SK-N-SH (cell line): Measurements from ENCODE around the gene KYAT1. TPM values are rescaled to one million over a fixed set of nuclear protein-coding genes. Genes with fewer than 3 reads are reported as not detected.
A peak's percentile ranks its signal among the peaks of the same experiment; 100 is the strongest.
"Not testable (repeated sequence)": the region's sequence is repeated elsewhere in the genome, so short reads cannot be mapped to it uniquely, and the experiment has no call there.

Experiments used
- CTCF ChIA-PET: fragments of 300-600, 350-600 bp; formaldehyde crosslinking; extraction: SDS; loops from one replicate; lab custom pipeline; 2021; lab: Yijun Ruan, JAX
- POLR2A ChIA-PET: fragments of 350-600 bp; sonication (Branson Sonifier 250); formaldehyde crosslinking; extraction: SDS; loops from one replicate; lab custom pipeline; 2020; ENCODE audit warnings: antibody characterized with exemption, inconsistent platforms; lab: Yijun Ruan, JAX
- DNase-seq: peaks from one replicate; pipeline ENCODE4 v3.0.0; 2012
- H2AFZ ChIP-seq: fragments of 200-600 bp; sonication (generic); 2 replicates; pipeline ENCODE4 v1.8.1; 2016; ENCODE audit warnings: antibody characterized with exemption, mild to moderate bottlenecking, low read depth
- H3F3A ChIP-seq: fragments of 200-600 bp; sonication (generic); replicated peaks from 2 replicates; pipeline ENCODE3; 2016; ENCODE audit warnings: antibody characterized with exemption, mild to moderate bottlenecking; ENCODE audit not compliant: insufficient read depth
- H3K27ac ChIP-seq, 2 experiments: fragments of 200-500 bp in 1 of 2; fragments of 200-600 bp in 1 of 2; sonication (Bioruptor generic) in 1 of 2; sonication (generic), shearing (Covaris generic) in 1 of 2; 2 replicates each; pipeline versions ENCODE4 v1.5.1 to v1.6.1; 2014 to 2016; ENCODE audit warnings: low read depth in 2 of 2, inconsistent platforms in 1 of 2, low read length in 1 of 2, mild to moderate bottlenecking in 1 of 2, mixed read lengths in 1 of 2
- H3K27me3 ChIP-seq: fragments of 200-600 bp; sonication (generic), shearing (Covaris generic); 2 replicates; pipeline ENCODE4 v1.6.1; 2016; ENCODE audit warnings: mixed run types; ENCODE audit not compliant: insufficient read depth
- H3K36me3 ChIP-seq, 2 experiments: fragments of 200-500 bp in 1 of 2; fragments of 200-600 bp in 1 of 2; sonication (Bioruptor generic) in 1 of 2; sonication (generic) in 1 of 2; replicated peaks in 1 of 2; 2 replicates each; pipeline versions ENCODE3 to v1.5.1; 2014 to 2016; ENCODE audit warnings: low read length in 1 of 2, mild to moderate bottlenecking in 1 of 2; ENCODE audit not compliant: insufficient read depth in 2 of 2, control insufficient read depth in 1 of 2
- H3K4me1 ChIP-seq, 2 experiments: fragments of 200-500 bp in 1 of 2; fragments of 200-600 bp in 1 of 2; sonication (Bioruptor generic) in 1 of 2; sonication (generic), shearing (Covaris generic) in 1 of 2; 2 replicates each; pipeline versions ENCODE4 v1.5.1 to v1.6.1; 2014 to 2016; ENCODE audit warnings: low read depth in 1 of 2, low read length in 1 of 2, mixed run types in 1 of 2; ENCODE audit not compliant: insufficient read depth in 2 of 2, control insufficient read depth in 1 of 2
- H3K4me2 ChIP-seq: fragments of 200-600 bp; sonication (generic), shearing (Covaris generic); 2 replicates; pipeline ENCODE4 v1.6.1; 2017; ENCODE audit warnings: mixed run types
- H3K4me3 ChIP-seq, 2 experiments: fragments of 200-500 bp in 1 of 2; fragments of 200-600 bp in 1 of 2; sonication (Bioruptor generic) in 1 of 2; sonication (generic), shearing (Covaris generic) in 1 of 2; 2 replicates each; pipeline versions ENCODE4 v1.5.1 to v1.8.1; 2014 to 2016; ENCODE audit warnings: low read depth in 2 of 2, inconsistent platforms in 1 of 2, low read length in 1 of 2, mild to moderate bottlenecking in 1 of 2, mixed read lengths in 1 of 2, moderate library complexity in 1 of 2
- H3K79me2 ChIP-seq: fragments of 200-600 bp; sonication (generic); 2 replicates; pipeline ENCODE4 v1.8.1; 2017; ENCODE audit warnings: mild to moderate bottlenecking; ENCODE audit not compliant: insufficient read depth
- H3K9ac ChIP-seq: fragments of 200-600 bp; sonication (generic); 2 replicates; pipeline ENCODE4 v1.6.1; 2017; ENCODE audit warnings: mixed run types
- H3K9me2 ChIP-seq: fragments of 200-600 bp; sonication (generic); 2 replicates; pipeline ENCODE4 v1.6.1; 2017; ENCODE audit warnings: mixed run types
- H3K9me3 ChIP-seq: fragments of 200-600 bp; sonication (generic); 2 replicates; pipeline ENCODE4 v1.6.1; 2017; ENCODE audit warnings: mixed run types, mild to moderate bottlenecking, moderate library complexity
- H4K20me1 ChIP-seq: fragments of 200-600 bp; sonication (generic); 2 replicates; pipeline ENCODE4 v1.6.1; 2017; ENCODE audit warnings: mild to moderate bottlenecking, mixed run types; ENCODE audit not compliant: insufficient read depth
- CHD2 ChIP-seq: fragments of 150-350 bp; IDR thresholded peaks from 2 replicates; pipeline ENCODE4 v1.6.1; 2018; ENCODE audit warnings: low read length; ENCODE audit not compliant: partially characterized antibody
- EZH2phosphoT487 ChIP-seq: fragments of 200-600 bp; sonication (generic); IDR thresholded peaks from 2 replicates; pipeline ENCODE4 v1.6.1; 2017; ENCODE audit warnings: low read depth, mixed run types, mild to moderate bottlenecking, antibody characterized with exemption, moderate library complexity, borderline replicate concordance
- FOXJ3 ChIP-seq: sonication (generic); formaldehyde crosslinking; IDR thresholded peaks from 2 replicates; pipeline ENCODE4 v1.5.1; 2020; ENCODE audit warnings: mild to moderate bottlenecking, missing genetic modification reagents
- GATA2 ChIP-seq: sonication (generic); formaldehyde crosslinking; IDR thresholded peaks from 2 replicates; pipeline ENCODE4 v1.5.0; 2020; ENCODE audit warnings: mild to moderate bottlenecking, missing genetic modification reagents
- JUND ChIP-seq: IDR thresholded peaks from 2 replicates; pipeline ENCODE4 v1.4.0; 2012
- RAD21 ChIP-seq: IDR thresholded peaks from 2 replicates; pipeline ENCODE4 v1.6.1; 2012; ENCODE audit warnings: mild to moderate bottlenecking, low read length
- RCOR1 ChIP-seq: fragments of 150-350 bp; IDR thresholded peaks from 2 replicates; pipeline ENCODE4 v1.6.1; 2017; ENCODE audit warnings: antibody characterized with exemption, low read length
- TCF12 ChIP-seq: IDR thresholded peaks from 2 replicates; pipeline ENCODE4 v1.4.0; 2012
- YY1 ChIP-seq: IDR thresholded peaks from 2 replicates; pipeline ENCODE4 v1.4.0; 2012; ENCODE audit warnings: low read depth, mild to moderate bottlenecking
- WGBS: methylation state at CpG from one replicate; pipeline ENCODE4 v1.1.6; 2017; ENCODE audit warnings: low lambda C conversion rate; 5-methylcytosine and 5-hydroxymethylcytosine counted together
- polyA plus RNA-seq, 3 experiments: library from polyadenylated mRNA; depleted of rRNA; stranded (reverse); fragments of >200 nt; gene quantifications; 2 replicates each; pipeline ENCODE4 v1.2.3, GENCODE V29; 2012
- TF ChIP-seq, protein P1 (sequence below): IDR thresholded peaks from 2 replicates; pipeline ENCODE4 v1.6.1; 2012; ENCODE audit warnings: mild to moderate bottlenecking, low read depth, low read length, moderate library complexity
- TF ChIP-seq, protein P2 (sequence below): IDR thresholded peaks from 2 replicates; pipeline ENCODE4; 2012
- TF ChIP-seq, protein P3 (sequence below): IDR thresholded peaks from 2 replicates; pipeline ENCODE4 v1.4.0; 2012; ENCODE audit warnings: low read depth, borderline replicate concordance
- TF ChIP-seq, protein P4 (sequence below): fragments of 150-350 bp; IDR thresholded peaks from 2 replicates; pipeline ENCODE4 v1.6.1; 2017; ENCODE audit warnings: antibody characterized with exemption, low read length, low read depth, borderline replicate concordance
- TF ChIP-seq, protein P5 (sequence below): IDR thresholded peaks from 2 replicates; pipeline ENCODE4 v1.4.0; 2012; ENCODE audit warnings: low read depth, borderline replicate concordance

Gene KYAT1
- polyA plus RNA-seq, 1 of the 3 experiments (the other 2 are of a cell fraction): 9.4 TPM

GRCh38 chr9:128845186-128845931, 36.4 kb downstream of the KYAT1 start:
- Histone ChIP-seq H4K20me1 (no peaks in the 10 kb centered on the region), H3K27me3 (no peaks in the 10 kb centered on the region), H3K9me3 (no peaks in the 10 kb centered on the region), H3K4me3 (no peak overlapping the region), H3K4me2 (no peak overlapping the region), H2AFZ (no peak overlapping the region), H3K27ac (peak overlapping the region in 1 of 2 experiments; percentile 74; a peak in 2 of 4 replicates), H3K79me2 (no peaks in the 10 kb centered on the region), H3K36me3 (no peaks in the 10 kb centered on the region), H3F3A (no peaks in the 10 kb centered on the region), H3K4me1 (peaks cover 0 to 18% of the 10 kb centered on the region in 2 experiments; a peak in 1 of 4 replicates), H3K9ac (no peak overlapping the region), H3K9me2 (no peaks in the 10 kb centered on the region)
- WGBS: 90% methylated on average over 5 of the region's 13 CpGs
- DNase-seq: peak; percentile 85
- ChIA-PET POLR2A (interaction anchor here (0.9 to 1.8 kb wide), 4 partner anchors 15 to 121 kb away, joined by 3 to 9 read pairs (median 4); partner anchors contain the start of genes ENDOG, SPOUT1 and ZDHHC12), CTCF (interaction anchor here (0.9 to 6.5 kb wide), 17 partner anchors 8 to 162 kb away, joined by 3 to 47 read pairs (median 4); partner anchors contain the start of genes ENDOG and PKN3)
- peak; percentile 21; the same call in 1 of the 2 replicates for TF ChIP-seq RAD21
- TF ChIP-seq, protein P1, sequence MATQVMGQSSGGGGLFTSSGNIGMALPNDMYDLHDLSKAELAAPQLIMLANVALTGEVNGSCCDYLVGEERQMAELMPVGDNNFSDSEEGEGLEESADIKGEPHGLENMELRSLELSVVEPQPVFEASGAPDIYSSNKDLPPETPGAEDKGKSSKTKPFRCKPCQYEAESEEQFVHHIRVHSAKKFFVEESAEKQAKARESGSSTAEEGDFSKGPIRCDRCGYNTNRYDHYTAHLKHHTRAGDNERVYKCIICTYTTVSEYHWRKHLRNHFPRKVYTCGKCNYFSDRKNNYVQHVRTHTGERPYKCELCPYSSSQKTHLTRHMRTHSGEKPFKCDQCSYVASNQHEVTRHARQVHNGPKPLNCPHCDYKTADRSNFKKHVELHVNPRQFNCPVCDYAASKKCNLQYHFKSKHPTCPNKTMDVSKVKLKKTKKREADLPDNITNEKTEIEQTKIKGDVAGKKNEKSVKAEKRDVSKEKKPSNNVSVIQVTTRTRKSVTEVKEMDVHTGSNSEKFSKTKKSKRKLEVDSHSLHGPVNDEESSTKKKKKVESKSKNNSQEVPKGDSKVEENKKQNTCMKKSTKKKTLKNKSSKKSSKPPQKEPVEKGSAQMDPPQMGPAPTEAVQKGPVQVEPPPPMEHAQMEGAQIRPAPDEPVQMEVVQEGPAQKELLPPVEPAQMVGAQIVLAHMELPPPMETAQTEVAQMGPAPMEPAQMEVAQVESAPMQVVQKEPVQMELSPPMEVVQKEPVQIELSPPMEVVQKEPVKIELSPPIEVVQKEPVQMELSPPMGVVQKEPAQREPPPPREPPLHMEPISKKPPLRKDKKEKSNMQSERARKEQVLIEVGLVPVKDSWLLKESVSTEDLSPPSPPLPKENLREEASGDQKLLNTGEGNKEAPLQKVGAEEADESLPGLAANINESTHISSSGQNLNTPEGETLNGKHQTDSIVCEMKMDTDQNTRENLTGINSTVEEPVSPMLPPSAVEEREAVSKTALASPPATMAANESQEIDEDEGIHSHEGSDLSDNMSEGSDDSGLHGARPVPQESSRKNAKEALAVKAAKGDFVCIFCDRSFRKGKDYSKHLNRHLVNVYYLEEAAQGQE: no peak
- TF ChIP-seq RCOR1: peak; percentile 61; the same call in 1 of the 2 replicates
- TF ChIP-seq CHD2: no peak
- TF ChIP-seq, protein P2, sequence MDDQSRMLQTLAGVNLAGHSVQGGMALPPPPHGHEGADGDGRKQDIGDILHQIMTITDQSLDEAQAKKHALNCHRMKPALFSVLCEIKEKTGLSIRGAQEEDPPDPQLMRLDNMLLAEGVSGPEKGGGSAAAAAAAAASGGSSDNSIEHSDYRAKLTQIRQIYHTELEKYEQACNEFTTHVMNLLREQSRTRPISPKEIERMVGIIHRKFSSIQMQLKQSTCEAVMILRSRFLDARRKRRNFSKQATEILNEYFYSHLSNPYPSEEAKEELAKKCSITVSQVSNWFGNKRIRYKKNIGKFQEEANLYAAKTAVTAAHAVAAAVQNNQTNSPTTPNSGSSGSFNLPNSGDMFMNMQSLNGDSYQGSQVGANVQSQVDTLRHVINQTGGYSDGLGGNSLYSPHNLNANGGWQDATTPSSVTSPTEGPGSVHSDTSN: no peak
- TF ChIP-seq TCF12: no peak
- TF ChIP-seq, protein P3, sequence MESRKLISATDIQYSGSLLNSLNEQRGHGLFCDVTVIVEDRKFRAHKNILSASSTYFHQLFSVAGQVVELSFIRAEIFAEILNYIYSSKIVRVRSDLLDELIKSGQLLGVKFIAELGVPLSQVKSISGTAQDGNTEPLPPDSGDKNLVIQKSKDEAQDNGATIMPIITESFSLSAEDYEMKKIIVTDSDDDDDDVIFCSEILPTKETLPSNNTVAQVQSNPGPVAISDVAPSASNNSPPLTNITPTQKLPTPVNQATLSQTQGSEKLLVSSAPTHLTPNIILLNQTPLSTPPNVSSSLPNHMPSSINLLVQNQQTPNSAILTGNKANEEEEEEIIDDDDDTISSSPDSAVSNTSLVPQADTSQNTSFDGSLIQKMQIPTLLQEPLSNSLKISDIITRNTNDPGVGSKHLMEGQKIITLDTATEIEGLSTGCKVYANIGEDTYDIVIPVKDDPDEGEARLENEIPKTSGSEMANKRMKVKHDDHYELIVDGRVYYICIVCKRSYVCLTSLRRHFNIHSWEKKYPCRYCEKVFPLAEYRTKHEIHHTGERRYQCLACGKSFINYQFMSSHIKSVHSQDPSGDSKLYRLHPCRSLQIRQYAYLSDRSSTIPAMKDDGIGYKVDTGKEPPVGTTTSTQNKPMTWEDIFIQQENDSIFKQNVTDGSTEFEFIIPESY: no peak
- TF ChIP-seq, protein P4, sequence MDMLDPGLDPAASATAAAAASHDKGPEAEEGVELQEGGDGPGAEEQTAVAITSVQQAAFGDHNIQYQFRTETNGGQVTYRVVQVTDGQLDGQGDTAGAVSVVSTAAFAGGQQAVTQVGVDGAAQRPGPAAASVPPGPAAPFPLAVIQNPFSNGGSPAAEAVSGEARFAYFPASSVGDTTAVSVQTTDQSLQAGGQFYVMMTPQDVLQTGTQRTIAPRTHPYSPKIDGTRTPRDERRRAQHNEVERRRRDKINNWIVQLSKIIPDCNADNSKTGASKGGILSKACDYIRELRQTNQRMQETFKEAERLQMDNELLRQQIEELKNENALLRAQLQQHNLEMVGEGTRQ: no peak
- TF ChIP-seq JUND: no peak
- no peak for TF ChIP-seq YY1
- no peak for TF ChIP-seq EZH2phosphoT487
- TF ChIP-seq FOXJ3 (CRISPR knock-in tag): peak; percentile 30; the same call in 1 of the 2 replicates
- TF ChIP-seq, protein P5, sequence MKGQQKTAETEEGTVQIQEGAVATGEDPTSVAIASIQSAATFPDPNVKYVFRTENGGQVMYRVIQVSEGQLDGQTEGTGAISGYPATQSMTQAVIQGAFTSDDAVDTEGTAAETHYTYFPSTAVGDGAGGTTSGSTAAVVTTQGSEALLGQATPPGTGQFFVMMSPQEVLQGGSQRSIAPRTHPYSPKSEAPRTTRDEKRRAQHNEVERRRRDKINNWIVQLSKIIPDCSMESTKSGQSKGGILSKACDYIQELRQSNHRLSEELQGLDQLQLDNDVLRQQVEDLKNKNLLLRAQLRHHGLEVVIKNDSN: no peak
- peak; percentile 58 for TF ChIP-seq GATA2 (CRISPR knock-in tag)

GRCh38 chr9:128843171-128843570, 38.6 kb downstream of the KYAT1 start:
- H3K79me2 ChIP-seq, H3K36me3 ChIP-seq, H3K4me2 ChIP-seq, H3K27me3 ChIP-seq, DNase-seq, H4K20me1 ChIP-seq, H2AFZ ChIP-seq, H3K27ac ChIP-seq, H3F3A ChIP-seq, H3K9me2 ChIP-seq, H3K9me3 ChIP-seq, H3K9ac ChIP-seq, H3K4me3 ChIP-seq, POLR2A ChIA-PET: not testable (repeated sequence)
- 96% methylated on average over 7 of the region's 7 CpGs for WGBS
- CTCF ChIA-PET: interaction anchor here (6.5 kb wide), 1 partner anchor 85 kb away, joined by 47 read pairs; no protein-coding TSS in a partner anchor
- peaks cover 0 to 18% of the 10 kb centered on the region in 2 experiments; a peak in 1 of 4 replicates for H3K4me1 ChIP-seq
